Sigmoid colon (tissue), 4 donors: ENCODE results near the gene QKI.

ENCODE experiments used
- CTCF ChIP-seq, 4 experiments: fragments of 450-650 bp in 3 of 4; fragments of 200-600 bp in 1 of 4; IDR thresholded peaks; one replicate each; pipeline ENCODE4 v1.5.1; 2016 to 2019; ENCODE audit warnings: antibody characterized with exemption in 4 of 4, mild to moderate bottlenecking in 3 of 4, moderate library complexity in 2 of 4
- POLR2A ChIP-seq, 2 donors: fragments of 450-650 bp; IDR thresholded peaks; one replicate each; pipeline ENCODE4 v1.6.1; 2016; ENCODE audit warnings: antibody characterized with exemption in 2 of 2, mild to moderate bottlenecking in 2 of 2, moderate library complexity in 2 of 2
- POLR2AphosphoS5 ChIP-seq, 4 donors: sonication (generic); formaldehyde crosslinking; IDR thresholded peaks; one replicate each; pipeline ENCODE4 v1.6.1; 2017; ENCODE audit warnings: antibody characterized with exemption in 4 of 4

DNA sequence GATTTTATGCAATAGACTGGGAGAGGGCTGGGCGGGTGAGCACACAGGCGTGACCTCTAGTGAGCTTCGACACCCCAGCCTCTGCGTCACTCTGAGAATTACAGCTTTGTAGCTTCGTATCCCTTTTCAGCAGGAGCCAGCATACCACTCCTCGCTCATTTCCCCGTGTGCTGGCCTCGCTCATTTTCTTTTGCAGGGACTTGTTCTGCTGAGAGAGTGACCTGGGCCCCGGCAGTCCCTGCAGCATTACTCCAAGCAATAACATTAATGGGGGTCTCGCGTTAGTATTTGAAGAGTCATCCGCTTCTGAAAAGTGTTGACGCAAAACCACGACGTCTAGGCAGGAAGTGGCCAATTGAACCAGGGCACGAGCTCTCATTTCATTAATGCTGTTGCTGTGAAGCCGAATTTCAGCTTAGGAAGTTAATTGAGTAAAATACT, 193.7 kb downstream of the QKI start:
- TF ChIP-seq POLR2AphosphoS5 (IDR thresholded peaks at IDR 0.05): no peak
- TF ChIP-seq CTCF (IDR thresholded peaks at IDR 0.05): no peak
- no peak for TF ChIP-seq POLR2A (IDR thresholded peaks at IDR 0.05)
